Measurements from ENCODE around the gene TRERF1.

DNA sequence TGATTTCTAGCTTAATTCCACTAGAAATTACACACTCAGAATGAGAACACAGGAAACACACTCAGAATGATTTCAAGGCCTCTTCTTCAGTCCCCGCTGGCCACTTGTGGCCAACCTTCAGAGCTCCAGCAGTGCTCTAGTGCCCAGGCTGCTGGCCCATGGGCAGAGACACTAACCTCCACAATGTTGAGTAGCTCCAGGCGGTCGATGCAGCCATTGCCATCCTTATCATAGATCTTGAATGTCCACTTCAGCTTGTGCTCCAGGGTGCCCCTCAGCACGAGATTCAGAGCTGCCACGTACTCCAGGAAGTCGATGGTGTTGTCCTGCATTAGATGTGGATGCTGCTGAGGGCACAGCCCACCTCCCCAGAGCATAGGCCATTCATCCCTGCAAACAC lies 263.3 kb downstream of the TRERF1 start:
- TF ChIP-seq CTCF (IDR thresholded peaks at IDR 0.05; ENCODE audit: insufficient read depth, low read length, poor library complexity, severe bottlenecking) (no peak), EZH2phosphoT487 (conservative IDR thresholded peaks at IDR 0.05; ENCODE audit: low read length) (no peak)
